WTC11 (cell line): ENCODE results near the gene PCDHGC5.

Experiments used
- CTCF ChIP-seq: fragments of 200-600 bp; IDR thresholded peaks from 2 replicates; pipeline ENCODE4 v1.8.0; 2022; ENCODE audit warnings: antibody characterized with exemption
- ESRRA ChIP-seq: sonication (generic); formaldehyde crosslinking; IDR thresholded peaks from 2 replicates; pipeline ENCODE4 v1.8.1; 2022; ENCODE audit warnings: mild to moderate bottlenecking, missing genetic modification reagents, borderline replicate concordance
- KAT7 ChIP-seq: sonication (generic); formaldehyde crosslinking; IDR thresholded peaks from 2 replicates; pipeline ENCODE4 v1.8.1; 2023; ENCODE audit warnings: missing genetic modification reagents, mild to moderate bottlenecking, borderline replicate concordance
- SP1 ChIP-seq: sonication (generic); formaldehyde crosslinking; conservative IDR thresholded peaks from 2 replicates; pipeline ENCODE4 v1.8.1; 2022; ENCODE audit warnings: missing genetic modification reagents
- ZNF263 ChIP-seq: sonication (generic); formaldehyde crosslinking; IDR thresholded peaks from 2 replicates; pipeline ENCODE4 v1.8.1; 2022; ENCODE audit warnings: low read depth, mild to moderate bottlenecking, moderate library complexity, missing genetic modification reagents
- TF ChIP-seq, protein P1 (sequence below): sonication (generic); formaldehyde crosslinking; IDR thresholded peaks from 2 replicates; pipeline ENCODE4 v1.8.1; 2022; ENCODE audit warnings: mild to moderate bottlenecking, moderate library complexity, missing genetic modification reagents
- TF ChIP-seq, protein P2 (sequence below): sonication (generic); formaldehyde crosslinking; IDR thresholded peaks from 2 replicates; pipeline ENCODE4 v1.8.0; 2022; ENCODE audit warnings: missing genetic modification reagents

GRCh38 chr5:141503681-141504080 lies 14.8 kb downstream of the PCDHGC5 start:
- TF ChIP-seq, protein P1, sequence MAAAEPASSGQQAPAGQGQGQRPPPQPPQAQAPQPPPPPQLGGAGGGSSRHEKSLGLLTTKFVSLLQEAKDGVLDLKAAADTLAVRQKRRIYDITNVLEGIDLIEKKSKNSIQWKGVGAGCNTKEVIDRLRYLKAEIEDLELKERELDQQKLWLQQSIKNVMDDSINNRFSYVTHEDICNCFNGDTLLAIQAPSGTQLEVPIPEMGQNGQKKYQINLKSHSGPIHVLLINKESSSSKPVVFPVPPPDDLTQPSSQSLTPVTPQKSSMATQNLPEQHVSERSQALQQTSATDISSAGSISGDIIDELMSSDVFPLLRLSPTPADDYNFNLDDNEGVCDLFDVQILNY (CRISPR knock-in tag): no peak
- TF ChIP-seq CTCF (no peak), KAT7 (CRISPR knock-in tag) (no peak), ZNF263 (CRISPR knock-in tag) (no peak), ESRRA (CRISPR knock-in tag) (no peak), SP1 (CRISPR knock-in tag) (no peak)
- TF ChIP-seq, protein P2, sequence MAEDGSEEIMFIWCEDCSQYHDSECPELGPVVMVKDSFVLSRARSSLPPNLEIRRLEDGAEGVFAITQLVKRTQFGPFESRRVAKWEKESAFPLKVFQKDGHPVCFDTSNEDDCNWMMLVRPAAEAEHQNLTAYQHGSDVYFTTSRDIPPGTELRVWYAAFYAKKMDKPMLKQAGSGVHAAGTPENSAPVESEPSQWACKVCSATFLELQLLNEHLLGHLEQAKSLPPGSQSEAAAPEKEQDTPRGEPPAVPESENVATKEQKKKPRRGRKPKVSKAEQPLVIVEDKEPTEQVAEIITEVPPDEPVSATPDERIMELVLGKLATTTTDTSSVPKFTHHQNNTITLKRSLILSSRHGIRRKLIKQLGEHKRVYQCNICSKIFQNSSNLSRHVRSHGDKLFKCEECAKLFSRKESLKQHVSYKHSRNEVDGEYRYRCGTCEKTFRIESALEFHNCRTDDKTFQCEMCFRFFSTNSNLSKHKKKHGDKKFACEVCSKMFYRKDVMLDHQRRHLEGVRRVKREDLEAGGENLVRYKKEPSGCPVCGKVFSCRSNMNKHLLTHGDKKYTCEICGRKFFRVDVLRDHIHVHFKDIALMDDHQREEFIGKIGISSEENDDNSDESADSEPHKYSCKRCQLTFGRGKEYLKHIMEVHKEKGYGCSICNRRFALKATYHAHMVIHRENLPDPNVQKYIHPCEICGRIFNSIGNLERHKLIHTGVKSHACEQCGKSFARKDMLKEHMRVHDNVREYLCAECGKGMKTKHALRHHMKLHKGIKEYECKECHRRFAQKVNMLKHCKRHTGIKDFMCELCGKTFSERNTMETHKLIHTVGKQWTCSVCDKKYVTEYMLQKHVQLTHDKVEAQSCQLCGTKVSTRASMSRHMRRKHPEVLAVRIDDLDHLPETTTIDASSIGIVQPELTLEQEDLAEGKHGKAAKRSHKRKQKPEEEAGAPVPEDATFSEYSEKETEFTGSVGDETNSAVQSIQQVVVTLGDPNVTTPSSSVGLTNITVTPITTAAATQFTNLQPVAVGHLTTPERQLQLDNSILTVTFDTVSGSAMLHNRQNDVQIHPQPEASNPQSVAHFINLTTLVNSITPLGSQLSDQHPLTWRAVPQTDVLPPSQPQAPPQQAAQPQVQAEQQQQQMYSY (CRISPR knock-in tag): no peak
